Ovary (tissue), 3 donors: ENCODE measurements around the gene SRSF6.

Experiments
- EP300 ChIP-seq: sonication (generic); formaldehyde crosslinking; IDR thresholded peaks from one replicate; pipeline ENCODE4 v1.6.1; 2017; ENCODE audit warnings: antibody characterized with exemption
- TF ChIP-seq, protein P1 (sequence below), 3 donors: fragments of 450-650 bp in 2 of 3; fragments of 200-600 bp in 1 of 3; IDR thresholded peaks; one replicate each; pipeline versions ENCODE4 v1.5.1 to v1.8.0; 2016 to 2022; ENCODE audit warnings: antibody characterized with exemption in 3 of 3, mild to moderate bottlenecking in 1 of 3
- donor health status: DM: no; HTN: no; CAD: no.

DNA sequence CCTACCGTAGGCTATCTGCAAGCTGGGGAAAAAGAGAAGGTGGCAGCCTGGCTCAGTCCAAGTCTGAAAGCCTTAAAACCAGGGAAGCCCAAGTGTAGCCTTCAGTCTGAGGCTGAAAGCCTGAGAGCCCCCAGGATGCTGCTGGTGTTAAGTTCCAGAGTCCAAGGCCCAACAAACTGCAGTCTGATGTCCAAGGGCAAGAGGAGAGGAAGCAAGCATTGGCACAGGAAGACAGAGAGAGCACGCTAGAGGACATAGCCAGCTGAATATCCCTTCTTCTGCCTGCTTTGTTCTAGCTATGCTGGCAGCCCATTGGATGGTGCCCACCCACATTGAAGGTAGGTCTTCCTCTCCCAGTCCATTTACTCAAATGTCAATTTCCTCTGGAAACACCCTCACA, 37.7 kb downstream of the SRSF6 start:
- TF ChIP-seq, protein P1, sequence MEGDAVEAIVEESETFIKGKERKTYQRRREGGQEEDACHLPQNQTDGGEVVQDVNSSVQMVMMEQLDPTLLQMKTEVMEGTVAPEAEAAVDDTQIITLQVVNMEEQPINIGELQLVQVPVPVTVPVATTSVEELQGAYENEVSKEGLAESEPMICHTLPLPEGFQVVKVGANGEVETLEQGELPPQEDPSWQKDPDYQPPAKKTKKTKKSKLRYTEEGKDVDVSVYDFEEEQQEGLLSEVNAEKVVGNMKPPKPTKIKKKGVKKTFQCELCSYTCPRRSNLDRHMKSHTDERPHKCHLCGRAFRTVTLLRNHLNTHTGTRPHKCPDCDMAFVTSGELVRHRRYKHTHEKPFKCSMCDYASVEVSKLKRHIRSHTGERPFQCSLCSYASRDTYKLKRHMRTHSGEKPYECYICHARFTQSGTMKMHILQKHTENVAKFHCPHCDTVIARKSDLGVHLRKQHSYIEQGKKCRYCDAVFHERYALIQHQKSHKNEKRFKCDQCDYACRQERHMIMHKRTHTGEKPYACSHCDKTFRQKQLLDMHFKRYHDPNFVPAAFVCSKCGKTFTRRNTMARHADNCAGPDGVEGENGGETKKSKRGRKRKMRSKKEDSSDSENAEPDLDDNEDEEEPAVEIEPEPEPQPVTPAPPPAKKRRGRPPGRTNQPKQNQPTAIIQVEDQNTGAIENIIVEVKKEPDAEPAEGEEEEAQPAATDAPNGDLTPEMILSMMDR (IDR thresholded peaks at IDR 0.05): no peak
- no peak for TF ChIP-seq EP300
